Skeletal muscle tissue (tissue), 4 donors: ENCODE measurements around the gene TBC1D21. TPM values are rescaled to one million over a fixed set of nuclear protein-coding genes. Genes with fewer than 3 reads are reported as not detected.

Source experiments
- H3K27ac ChIP-seq: one replicate; pipeline ENCODE4 v1.7.0; 2013; ENCODE audit warnings: mild to moderate bottlenecking, low read depth, low read length, inconsistent platforms
- H3K27me3 ChIP-seq, 3 donors: one replicate each; pipeline ENCODE4 v1.7.0; 2013; ENCODE audit warnings: low read length in 3 of 3; ENCODE audit not compliant: control insufficient read depth in 3 of 3, insufficient read depth in 3 of 3
- H3K36me3 ChIP-seq, 3 donors: one replicate each; pipeline ENCODE4 v1.7.0; 2013; ENCODE audit warnings: low read length in 3 of 3; ENCODE audit not compliant: control insufficient read depth in 3 of 3, insufficient read depth in 3 of 3
- H3K4me1 ChIP-seq, 3 donors: one replicate each; pipeline ENCODE4 v1.7.0; 2013; ENCODE audit warnings: low read length in 3 of 3, mild to moderate bottlenecking in 3 of 3; ENCODE audit not compliant: control insufficient read depth in 3 of 3, insufficient read depth in 3 of 3
- H3K4me3 ChIP-seq, 3 donors: one replicate each; pipeline ENCODE4 v1.7.0; 2013; ENCODE audit warnings: low read length in 3 of 3
- H3K9ac ChIP-seq, 3 donors: one replicate each; pipeline ENCODE4 v1.7.0; 2013; ENCODE audit warnings: low read length in 3 of 3, mild to moderate bottlenecking in 3 of 3, moderate library complexity in 2 of 3, low read depth in 1 of 3
- H3K9me3 ChIP-seq, 3 donors: one replicate each; pipeline ENCODE4 v1.7.0; 2013; ENCODE audit warnings: low read length in 3 of 3; ENCODE audit not compliant: control insufficient read depth in 3 of 3
- total RNA-seq: library from RNA; depleted of rRNA; stranded (reverse); fragments of >200 nt; gene quantifications from one replicate; pipeline ENCODE4 v1.2.3, GENCODE V29; 2014
- donor health status: Osteomylitis.

Gene TBC1D21
- total RNA-seq, 1 donor from 2014 or later = not detected

GRCh38 chr15:73843787-73844186 is 29.6 kb upstream of the TBC1D21 start:
- H3K27me3 ChIP-seq = peaks cover 5 to 24% (median 19%) of the 10 kb centered on the region in 3 donors

GRCh38 chr15:73844356-73844755 is 29.0 kb upstream of the TBC1D21 start:
- H3K27ac ChIP-seq = no peak overlapping the region
- H3K27me3 ChIP-seq = peaks cover 5 to 23% (median 21%) of the 10 kb centered on the region in 3 donors
- no peaks in the 10 kb centered on the region for H3K36me3 ChIP-seq
- H3K4me3 ChIP-seq = no peak overlapping the region
- H3K9me3 ChIP-seq = no peaks in the 10 kb centered on the region
- H3K4me1 ChIP-seq = peaks cover under 1 to 8% (median 8%) of the 10 kb centered on the region in 3 donors
- no peak overlapping the region for H3K9ac ChIP-seq

More at GRCh38 chr15:73843787-73844186, 29.6 kb upstream of the TBC1D21 start:
- H3K4me1 ChIP-seq = peaks cover 6 to 14% (median 13%) of the 10 kb centered on the region in 3 donors
- no peaks in the 10 kb centered on the region for H3K9me3 ChIP-seq
- H3K36me3 ChIP-seq = no peaks in the 10 kb centered on the region
- H3K4me3 ChIP-seq = no peak overlapping the region
- H3K27ac ChIP-seq = no peak overlapping the region
- no peak overlapping the region for H3K9ac ChIP-seq

DNA sequence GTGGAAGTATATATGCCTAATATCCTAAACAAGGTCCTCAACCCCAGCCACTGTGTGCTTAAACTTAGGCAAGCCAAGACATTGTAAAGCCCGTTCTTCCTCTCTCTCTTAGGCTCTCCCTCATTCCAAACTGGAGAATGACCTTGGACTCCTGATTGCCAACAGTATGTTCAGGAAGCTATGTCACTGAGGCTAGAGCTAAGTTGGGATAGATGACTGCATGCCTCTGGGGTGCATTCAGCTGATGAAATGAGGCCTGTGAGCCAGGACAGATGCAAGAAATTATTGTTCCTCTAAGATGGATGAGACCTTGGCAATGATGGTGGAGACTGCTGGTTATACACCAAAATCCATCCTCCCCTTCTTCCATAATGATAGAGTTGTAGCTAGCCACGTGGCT is 27.9 kb upstream of the TBC1D21 start:
- Histone ChIP-seq H3K27me3 (peaks cover 5 to 20% (median 17%) of the 10 kb centered on the region in 3 donors), H3K4me3 (no peak overlapping the region), H3K4me1 (peaks cover 0 to 5% (median 3%) of the 10 kb centered on the region in 3 donors), H3K9me3 (no peaks in the 10 kb centered on the region), H3K9ac (no peak overlapping the region), H3K27ac (no peak overlapping the region), H3K36me3 (no peaks in the 10 kb centered on the region)

DNA sequence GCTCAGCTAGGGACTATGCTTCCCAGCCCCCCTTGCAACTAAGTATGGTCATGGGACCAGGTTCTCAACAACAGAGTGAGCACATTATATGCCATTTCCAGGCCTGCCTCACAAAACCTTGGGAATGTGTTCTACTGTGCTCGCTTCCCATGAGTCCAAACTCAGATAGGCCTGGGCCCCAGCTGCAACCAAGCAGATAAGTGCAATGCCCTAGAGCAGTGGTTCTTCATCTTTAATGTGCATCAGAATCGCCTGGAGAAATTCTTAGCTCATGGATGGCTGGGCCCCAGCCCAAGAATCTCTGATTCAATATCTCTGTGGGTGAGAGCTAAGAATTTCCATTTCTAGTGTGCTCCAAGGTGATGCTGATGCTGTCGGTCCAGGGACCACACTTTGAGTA is 27.5 kb upstream of the TBC1D21 start:
- Histone ChIP-seq H3K4me1 (peaks cover 0 to 5% (median 3%) of the 10 kb centered on the region in 3 donors), H3K9ac (no peak overlapping the region), H3K27ac (no peak overlapping the region), H3K27me3 (peaks cover 2 to 16% (median 14%) of the 10 kb centered on the region in 3 donors), H3K4me3 (no peak overlapping the region), H3K9me3 (no peaks in the 10 kb centered on the region), H3K36me3 (no peaks in the 10 kb centered on the region)

- Histone ChIP-seq H3K9ac (no peak overlapping the region), H3K4me3 (no peak overlapping the region), H3K4me1 (peaks cover 0 to 5% (median 3%) of the 10 kb centered on the region in 3 donors), H3K27me3 (peaks cover 0 to 15% (median 8%) of the 10 kb centered on the region in 3 donors), H3K9me3 (no peaks in the 10 kb centered on the region), H3K27ac (no peak overlapping the region), H3K36me3 (no peaks in the 10 kb centered on the region)
Observed at GRCh38 chr15:73849641-73850040, 23.7 kb upstream of the TBC1D21 start.

- H3K4me3 ChIP-seq = no peak overlapping the region
- H3K27me3 ChIP-seq = peaks cover 0 to 19% (median 12%) of the 10 kb centered on the region in 3 donors
- H3K9ac ChIP-seq = no peak overlapping the region
Observed at GRCh38 chr15:73850228-73850627, 23.1 kb upstream of the TBC1D21 start.

GRCh38 chr15:73851689-73852088 is 21.7 kb upstream of the TBC1D21 start:
- H3K4me1 ChIP-seq = no peaks in the 10 kb centered on the region
- no peak overlapping the region for H3K9ac ChIP-seq
- H3K27me3 ChIP-seq = peaks cover 0 to 20% (median 12%) of the 10 kb centered on the region in 3 donors
- H3K9me3 ChIP-seq = no peaks in the 10 kb centered on the region
- H3K27ac ChIP-seq = no peak overlapping the region
- H3K4me3 ChIP-seq = no peak overlapping the region
- no peaks in the 10 kb centered on the region for H3K36me3 ChIP-seq

More at GRCh38 chr15:73850228-73850627, 23.1 kb upstream of the TBC1D21 start:
- H3K4me1 ChIP-seq = peaks cover 0 to 5% (median 0%) of the 10 kb centered on the region in 3 donors
- no peak overlapping the region for H3K27ac ChIP-seq
- H3K9me3 ChIP-seq = no peaks in the 10 kb centered on the region
- H3K36me3 ChIP-seq = no peaks in the 10 kb centered on the region

DNA sequence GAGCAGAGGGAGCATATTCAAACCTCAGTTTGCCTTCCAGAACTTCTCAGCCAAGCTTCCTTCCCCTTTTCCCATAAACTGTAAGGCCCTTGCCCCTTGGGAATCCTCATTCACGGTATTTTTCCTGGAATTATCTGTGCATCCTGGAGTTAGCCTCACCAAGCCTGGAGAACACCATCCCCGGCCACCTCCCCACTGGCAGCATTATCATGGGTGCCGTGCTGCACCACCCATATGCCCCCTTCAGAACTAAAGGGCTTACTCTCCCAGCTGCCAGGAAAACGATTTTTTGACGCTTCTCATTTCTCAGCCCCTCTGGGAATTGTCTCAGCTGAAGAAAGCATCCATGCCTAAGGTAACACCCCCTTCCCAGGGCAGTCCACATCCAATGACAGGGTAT is 20.9 kb upstream of the TBC1D21 start:
- H3K36me3 ChIP-seq = no peaks in the 10 kb centered on the region
- H3K9me3 ChIP-seq = no peaks in the 10 kb centered on the region
- no peak overlapping the region for H3K4me3 ChIP-seq
- peaks cover 0 to 28% (median 16%) of the 10 kb centered on the region in 3 donors for H3K27me3 ChIP-seq
- H3K27ac ChIP-seq = no peak overlapping the region
- H3K4me1 ChIP-seq = no peaks in the 10 kb centered on the region
- H3K9ac ChIP-seq = no peak overlapping the region

DNA sequence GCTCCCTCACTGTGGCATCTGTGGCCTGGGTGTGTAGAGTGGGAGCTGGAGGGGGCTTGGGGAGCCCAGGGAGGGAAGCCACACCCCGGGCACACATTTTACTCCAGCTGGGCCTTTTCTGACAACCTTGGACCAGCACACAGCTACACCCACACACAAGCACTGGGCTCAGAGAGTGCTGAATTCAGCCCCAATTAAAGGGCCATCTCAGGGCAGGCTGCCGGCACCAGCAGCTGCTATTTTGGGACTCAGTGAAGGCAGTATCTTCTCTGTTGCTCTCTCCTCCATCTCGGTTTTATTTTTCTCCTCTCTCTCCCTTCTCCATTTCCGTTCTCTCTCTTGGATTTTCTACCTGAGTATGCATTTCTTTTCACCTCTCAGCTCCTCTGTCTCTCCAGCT is 19.1 kb upstream of the TBC1D21 start:
- Histone ChIP-seq H3K27me3 (peaks cover 0 to 39% (median 23%) of the 10 kb centered on the region in 3 donors), H3K27ac (no peak overlapping the region), H3K36me3 (no peaks in the 10 kb centered on the region), H3K9me3 (no peaks in the 10 kb centered on the region), H3K9ac (no peak overlapping the region), H3K4me1 (no peaks in the 10 kb centered on the region), H3K4me3 (no peak overlapping the region)

DNA sequence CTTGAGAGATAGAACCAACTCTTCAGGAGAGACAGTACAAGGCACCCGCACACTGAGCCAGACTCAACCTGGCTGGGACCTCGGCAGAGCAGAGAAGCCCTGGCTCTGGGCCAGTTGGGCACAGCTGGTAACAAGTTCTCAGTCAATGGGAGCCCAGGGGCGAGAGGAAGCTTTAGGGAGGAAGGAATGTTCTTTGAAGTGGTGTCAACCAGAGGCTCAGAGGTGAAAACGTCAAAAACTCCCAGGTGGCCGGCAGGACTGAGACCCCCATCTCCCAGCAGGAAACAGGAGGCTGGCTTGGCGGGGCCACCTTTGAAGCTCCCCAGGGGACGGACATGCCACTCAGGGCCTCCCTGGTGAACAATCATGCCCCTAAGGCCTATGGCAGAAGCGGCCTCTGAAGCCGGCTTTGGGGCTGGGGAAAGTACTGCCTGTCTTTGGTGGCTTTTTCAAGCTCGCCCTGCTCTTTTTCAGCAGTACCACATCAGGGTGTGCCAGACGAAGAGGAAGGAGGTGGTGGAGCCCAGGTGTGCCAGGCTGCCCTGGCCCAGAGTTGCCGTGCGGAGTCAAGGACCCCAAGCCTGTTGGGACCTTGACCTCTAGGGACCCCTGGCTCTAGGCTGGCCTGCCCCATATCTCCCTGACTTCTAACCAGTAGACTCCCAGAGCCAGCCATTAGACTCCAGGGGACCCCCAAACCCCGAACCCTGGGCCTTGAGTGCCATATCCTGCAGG is 16.7 kb upstream of the TBC1D21 start:
- Histone ChIP-seq H3K27me3 (peaks cover 0 to 45% (median 30%) of the 10 kb centered on the region in 3 donors), H3K27ac (no peak overlapping the region), H3K9me3 (no peaks in the 10 kb centered on the region), H3K9ac (no peak overlapping the region), H3K36me3 (no peaks in the 10 kb centered on the region), H3K4me1 (no peaks in the 10 kb centered on the region), H3K4me3 (no peak overlapping the region)
